HG03460 (cell line): Measurements from ENCODE around the gene TAP2.

Experiments
- ATAC-seq: cut with Tn5 transposase; IDR thresholded peaks from one replicate; pipeline ENCODE4 v1.9.1; 2021; ENCODE audit not compliant: unreplicated experiment

The TAP2 gene

GRCh38 chr6:32854376-32855178 is 16.0 kb upstream of the TAP2 start:
- ATAC-seq, result peak; percentile 18

GRCh38 chr6:32853541-32854375 is 15.2 kb upstream of the TAP2 start, which contains the start of the genes PSMB9 and TAP1:
TSS of gene PSMB9 (plus strand) at chr6:32854192. CDS start at chr6:32854230, 38 bp downstream.
TSS of gene TAP1 (minus strand) at chr6:32853704. CDS start at chr6:32853636, 68 bp downstream.
- peak; percentile 71 for ATAC-seq

GRCh38 chr6:32852844-32853540 is 14.5 kb upstream of the TAP2 start:
- ATAC-seq, result peak; percentile 23

DNA sequence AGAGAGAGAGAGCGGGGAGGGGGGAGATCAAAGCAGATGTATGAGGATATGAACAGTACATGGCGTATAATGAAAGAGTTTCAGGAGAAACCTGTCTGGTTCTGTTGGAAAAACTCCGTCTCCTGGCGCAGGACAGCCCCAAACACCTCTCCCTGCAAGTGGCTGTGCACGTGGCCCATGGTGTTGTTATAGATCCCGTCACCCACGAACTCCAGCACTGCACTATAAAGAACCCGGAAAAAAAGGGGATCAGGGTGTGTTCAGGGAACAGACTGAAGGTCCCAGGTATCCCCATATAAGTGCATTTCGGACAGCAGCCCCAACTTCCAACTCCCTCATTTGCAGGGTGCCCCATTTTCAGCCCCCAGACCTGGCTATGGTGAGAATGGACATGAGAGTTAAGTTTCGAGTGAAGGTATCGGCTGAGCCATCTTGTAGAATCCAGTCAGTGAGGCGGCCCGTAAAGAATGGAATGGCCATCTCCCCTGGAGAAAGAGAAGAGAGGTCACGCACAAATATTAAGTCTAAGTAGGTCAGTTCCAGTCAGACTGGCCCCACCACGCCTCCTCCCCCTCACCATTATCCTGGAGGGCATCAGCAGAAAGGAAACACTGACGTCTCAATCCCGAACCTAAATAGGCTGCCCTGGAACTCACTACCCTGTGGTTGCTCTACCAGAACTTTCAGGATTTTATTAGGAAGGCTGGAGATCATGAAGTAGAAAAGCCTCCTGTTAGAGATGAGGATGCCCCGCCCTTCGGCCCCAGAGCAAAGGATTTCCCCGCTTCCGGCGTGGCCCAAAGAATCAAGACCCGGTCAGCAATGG is 13.7 kb upstream of the TAP2 start:
- ATAC-seq, result no peak

DNA sequence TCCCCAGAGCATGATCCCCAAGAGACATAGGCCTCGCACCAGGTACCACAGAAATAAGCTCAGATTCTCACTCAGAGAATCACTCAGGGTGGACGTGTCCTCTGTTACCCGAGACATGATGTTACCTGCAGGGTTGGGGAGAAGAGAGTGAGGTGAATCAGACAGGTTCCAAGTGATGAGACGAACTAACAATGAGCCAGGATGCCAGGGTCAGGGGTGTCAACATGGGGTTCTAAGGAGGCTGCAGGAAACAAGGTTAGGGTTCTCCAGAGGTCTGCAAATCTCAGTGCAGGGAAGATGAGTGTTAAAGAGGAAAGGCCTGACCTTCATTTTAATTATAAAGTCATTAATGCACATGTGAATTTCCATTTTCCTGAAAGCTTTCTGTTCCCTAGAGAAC is 12.5 kb upstream of the TAP2 start:
- ATAC-seq, result no peak

DNA sequence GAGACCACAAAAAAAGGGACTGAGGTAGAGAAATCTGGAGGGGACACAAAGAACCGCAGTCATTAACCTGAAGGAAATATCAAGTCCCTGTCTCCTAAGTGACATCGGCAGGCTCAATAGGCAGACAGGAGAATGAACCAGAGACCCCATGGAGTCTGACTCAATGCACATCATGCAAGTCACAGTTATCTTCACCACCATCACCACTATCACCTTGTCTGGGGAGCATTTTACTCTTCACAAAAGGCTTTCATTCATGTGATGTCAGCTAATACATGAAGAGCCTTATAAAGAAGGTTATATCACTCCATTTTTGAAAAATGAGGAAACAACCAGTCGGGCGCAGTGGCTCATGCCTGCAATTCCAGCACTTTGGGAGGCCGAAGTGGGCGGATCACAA is 10.6 kb upstream of the TAP2 start:
- ATAC-seq, result no peak

GRCh38 chr6:32847795-32848194 is 9.3 kb upstream of the TAP2 start:
- ATAC-seq, result no peak

GRCh38 chr6:32847004-32847403 is 8.5 kb upstream of the TAP2 start:
- ATAC-seq, result no peak

DNA sequence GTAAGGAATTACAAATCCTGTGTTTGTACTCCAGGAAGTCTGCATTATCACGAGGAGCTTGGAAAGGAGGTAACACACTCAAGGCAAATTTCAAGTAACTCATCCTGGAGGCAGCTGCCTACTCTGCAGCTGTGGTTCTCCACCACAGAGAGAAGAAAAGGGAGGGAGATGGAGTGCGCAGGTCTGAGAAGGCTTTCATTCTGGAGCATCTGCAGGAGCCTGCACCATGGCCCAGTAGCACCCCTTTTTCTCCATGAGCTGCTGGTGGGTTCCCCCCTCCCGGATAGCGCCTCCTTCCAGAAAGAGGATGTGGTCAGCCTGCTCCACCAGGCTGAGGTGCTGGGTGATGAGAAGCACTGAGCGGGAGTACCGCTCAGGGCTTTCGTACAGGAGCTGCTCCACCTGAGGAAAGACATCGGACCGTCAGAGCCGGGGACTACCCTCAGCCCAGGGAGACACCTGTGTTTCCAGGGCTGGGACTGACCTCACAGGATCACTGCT is 6.9 kb upstream of the TAP2 start:
- no peak for ATAC-seq

DNA sequence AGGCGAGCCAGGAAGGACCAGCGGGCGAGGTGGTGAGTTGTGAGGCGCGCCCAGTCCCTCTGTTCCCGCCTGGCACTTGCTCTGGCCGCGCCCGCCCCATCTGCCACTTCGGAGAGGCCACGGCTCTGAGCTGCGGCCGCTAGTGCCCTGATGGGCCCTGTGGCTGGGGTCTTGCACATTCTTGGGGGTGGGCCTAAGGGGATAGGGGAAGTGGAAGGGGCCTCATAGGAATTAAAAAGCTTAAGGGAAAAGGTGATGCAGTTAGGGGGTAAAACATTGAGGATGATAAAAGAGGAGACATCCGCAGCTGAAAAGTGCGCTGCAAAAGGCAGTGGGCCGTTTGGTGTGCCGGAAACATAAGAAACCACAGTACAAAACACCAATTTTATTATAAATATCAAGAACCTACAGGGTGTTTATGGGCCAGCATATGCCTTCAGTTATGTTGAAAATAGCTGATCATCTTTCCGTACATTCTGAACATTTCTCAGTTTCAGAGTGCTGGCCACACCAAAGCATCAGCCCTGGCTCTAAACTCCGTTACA is 6.4 kb upstream of the TAP2 start:
- ATAC-seq, result no peak

- ATAC-seq, result peak; percentile 69
Measured at GRCh38 chr6:32843979-32844838, 5.7 kb upstream of the TAP2 start, which contains the start of gene PSMB8. TSS of gene PSMB8 (minus strand) at chr6:32844047. CDS start at chr6:32843996, 51 bp downstream.

GRCh38 chr6:32843331-32843978 is 4.9 kb upstream of the TAP2 start:
- ATAC-seq, result no peak

GRCh38 chr6:32842690-32843089 is 4.2 kb upstream of the TAP2 start:
- no peak for ATAC-seq

- ATAC-seq, result no peak
Measured at GRCh38 chr6:32842021-32842650, 3.6 kb upstream of the TAP2 start.

GRCh38 chr6:32840604-32841246 is 2.2 kb upstream of the TAP2 start:
- ATAC-seq, result no peak

DNA sequence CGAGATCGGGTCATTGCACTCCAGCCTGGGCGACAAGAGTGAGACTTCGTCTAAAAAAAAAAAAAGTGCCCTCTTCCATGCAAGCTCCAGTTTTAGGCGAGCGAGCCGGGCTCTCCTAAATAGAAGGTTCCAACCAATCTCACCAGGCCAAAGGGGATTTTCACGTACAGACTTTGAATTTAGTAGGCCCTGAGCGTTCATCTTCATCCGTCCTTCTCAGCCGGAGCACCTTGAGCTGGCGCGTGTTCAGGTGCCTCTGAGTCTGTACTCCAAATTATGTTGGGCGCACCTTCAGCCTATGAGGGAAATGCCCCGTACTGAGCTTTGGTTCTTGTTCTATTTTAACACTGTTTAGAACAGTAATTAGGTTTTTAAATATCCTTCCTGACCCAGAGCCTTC is 817 bp upstream of the TAP2 start:
- no peak for ATAC-seq

GRCh38 chr6:32837651-32838113 is 857 bp downstream of the TAP2 start:
- no peak for ATAC-seq
